ENCODE measurements around the gene POU2F1.
"Not testable (repeated sequence)": the region's sequence is repeated elsewhere in the genome, so short reads cannot be mapped to it uniquely, and the experiment has no call there.

POU2F1 gene

GRCh38 chr1:167231873-167232450 is 11.3 kb downstream of the POU2F1 start:
- no peak for DNase-seq

- no peak for DNase-seq
These were observed 12.1 kb downstream of the POU2F1 start for GRCh38 chr1:167232801-167233200.

GRCh38 chr1:167233373-167233772 is 12.7 kb downstream of the POU2F1 start:
- no peak for DNase-seq

- no peak for DNase-seq
These were observed 16.3 kb downstream of the POU2F1 start for GRCh38 chr1:167237000-167237399.

- DNase-seq, result no peak
These were observed 18.0 kb downstream of the POU2F1 start for GRCh38 chr1:167238713-167239112.

GRCh38 chr1:167239257-167239656 is 18.6 kb downstream of the POU2F1 start:
- no peak for DNase-seq

- no peak for DNase-seq
These were observed 23.6 kb downstream of the POU2F1 start for GRCh38 chr1:167244244-167244643.

GRCh38 chr1:167245168-167245567 is 24.5 kb downstream of the POU2F1 start:
- not testable (repeated sequence) for DNase-seq

- no peak for DNase-seq
These were observed 26.3 kb downstream of the POU2F1 start for GRCh38 chr1:167246971-167247370.

- no peak for DNase-seq
These were observed 27.1 kb downstream of the POU2F1 start for GRCh38 chr1:167247754-167248153.

- DNase-seq, result no peak
These were observed 28.3 kb downstream of the POU2F1 start for GRCh38 chr1:167248707-167249642.

- no peak for DNase-seq
These were observed 29.0 kb downstream of the POU2F1 start for GRCh38 chr1:167249702-167250101.

GRCh38 chr1:167250482-167250881 is 29.8 kb downstream of the POU2F1 start:
- no peak for DNase-seq

GRCh38 chr1:167251472-167251871 is 30.8 kb downstream of the POU2F1 start:
- DNase-seq, result no peak

- no peak for DNase-seq
These were observed 32.3 kb downstream of the POU2F1 start for GRCh38 chr1:167252986-167253385.

GRCh38 chr1:167258858-167259257 is 38.2 kb downstream of the POU2F1 start:
- peak in 1 of 14 donors; percentile 30 for DNase-seq

GRCh38 chr1:167262836-167263235 is 42.1 kb downstream of the POU2F1 start:
- DNase-seq, result no peak

- DNase-seq, result no peak
These were observed 42.7 kb downstream of the POU2F1 start for GRCh38 chr1:167263344-167263743.

GRCh38 chr1:167263819-167264464 is 43.3 kb downstream of the POU2F1 start:
- no peak for DNase-seq

GRCh38 chr1:167266965-167267364 is 46.3 kb downstream of the POU2F1 start:
- no peak for DNase-seq

- no peak for DNase-seq
These were observed 47.7 kb downstream of the POU2F1 start for GRCh38 chr1:167268347-167268787.

GRCh38 chr1:167270349-167271092 is 49.8 kb downstream of the POU2F1 start:
- peak in 1 of 14 donors; percentile 10 for DNase-seq
